NCI-H2029 treated with DMSO at 0.1 percent for 48 hours (cell line): Measurements from ENCODE around the gene CD226.

Experiments used
- DNase-seq: peaks from one replicate; lab custom pipeline; 2025; lab: John Stamatoyannopoulos, UW

Gene CD226

GRCh38 chr18:69814861-69815385 lies 132.8 kb downstream of the CD226 start:
- no peak for DNase-seq

- DNase-seq: no peak
These were observed 134.1 kb downstream of the CD226 start for GRCh38 chr18:69813559-69813958.

DNA sequence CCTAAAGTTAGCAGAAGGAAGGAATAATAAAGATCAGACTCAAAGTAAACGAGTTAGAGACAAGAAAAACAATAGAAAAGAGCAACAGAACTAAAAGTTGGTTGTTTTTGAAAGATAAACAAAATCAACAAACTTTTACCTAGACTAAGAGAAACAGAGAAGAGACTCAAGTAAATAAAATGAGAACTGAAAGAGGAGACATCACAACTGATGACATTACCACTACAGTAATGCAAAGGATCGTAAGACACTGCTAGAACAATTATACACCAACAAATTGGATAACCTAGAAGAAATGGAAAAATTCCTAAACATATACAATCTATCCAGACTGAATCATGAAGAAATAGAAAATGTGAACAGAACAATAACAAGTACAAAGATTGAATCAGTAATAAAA lies 139.3 kb downstream of the CD226 start:
- DNase-seq: no peak

DNA sequence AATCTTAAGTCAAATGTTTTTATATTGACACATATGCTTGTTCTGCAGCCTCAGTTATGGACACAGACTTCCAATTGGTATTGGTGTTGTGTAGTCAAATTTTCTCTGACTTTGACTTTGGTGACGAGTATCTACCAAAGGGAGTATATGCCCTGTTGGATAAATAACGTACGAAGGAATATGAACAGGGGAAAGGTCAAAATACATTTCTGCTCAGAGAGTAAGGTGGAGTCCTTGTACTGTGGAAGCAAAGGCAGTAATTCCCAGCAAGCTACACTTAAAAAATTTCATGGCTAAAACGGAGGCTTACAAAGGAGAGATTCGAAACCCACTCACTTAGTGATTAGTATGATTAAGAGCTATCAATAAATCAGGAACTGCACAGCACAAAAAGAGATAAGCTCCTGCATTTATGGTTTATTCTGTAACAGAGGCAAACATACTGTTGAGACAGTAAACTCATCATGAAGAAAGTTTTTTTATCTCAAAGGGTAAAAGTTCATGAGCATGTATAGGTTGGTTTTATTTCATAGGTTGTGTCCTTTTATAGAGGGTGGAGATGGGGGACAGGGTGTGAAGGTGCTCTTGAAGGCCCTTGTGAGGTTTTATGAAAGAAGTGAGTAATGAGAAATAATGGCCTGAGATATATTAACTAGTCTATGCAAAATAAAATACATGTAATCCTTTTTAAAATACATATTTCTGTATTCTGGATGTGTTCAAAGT lies 142.7 kb downstream of the CD226 start:
- no peak for DNase-seq
